ENCODE data around the gene CHP1.
"Not testable (repeated sequence)": the region's sequence is repeated elsewhere in the genome, so short reads cannot be mapped to it uniquely, and the experiment has no call there.

CHP1 gene

DNA sequence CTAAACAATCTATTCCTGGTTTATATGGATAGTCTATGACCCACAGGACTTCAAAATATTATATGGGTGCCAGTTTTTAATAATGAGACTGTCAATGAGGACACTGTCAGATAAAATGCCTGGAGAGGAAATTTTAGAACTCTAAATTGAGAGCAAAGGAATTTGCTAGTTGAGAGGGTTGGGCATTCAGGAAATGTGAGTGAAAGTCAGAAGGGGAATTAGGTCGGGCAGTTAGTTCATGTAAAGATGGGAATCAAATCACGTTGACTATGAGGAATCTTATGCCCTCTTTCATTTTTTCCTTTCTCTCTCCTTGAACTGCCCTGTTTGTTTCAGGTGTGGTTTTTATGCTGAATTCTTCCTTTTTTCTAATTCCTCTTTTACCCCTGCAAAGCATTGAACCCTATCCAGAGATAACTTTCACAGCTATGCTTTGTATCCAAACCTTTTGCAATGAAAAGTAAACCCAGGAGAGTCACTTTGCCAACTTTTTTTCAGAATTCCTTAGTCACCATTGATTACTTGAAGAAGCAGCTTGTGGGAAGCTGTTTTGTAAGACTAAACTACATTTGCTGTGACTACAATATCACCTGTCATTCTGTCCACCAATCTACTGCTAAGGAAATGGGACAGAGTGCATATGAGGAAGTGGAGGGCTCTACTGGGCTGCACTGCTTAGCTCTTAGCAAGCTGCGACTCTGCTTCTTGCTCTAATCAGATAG is 27.8 kb downstream of the CHP1 start:
- DNase-seq, result no peak

DNA sequence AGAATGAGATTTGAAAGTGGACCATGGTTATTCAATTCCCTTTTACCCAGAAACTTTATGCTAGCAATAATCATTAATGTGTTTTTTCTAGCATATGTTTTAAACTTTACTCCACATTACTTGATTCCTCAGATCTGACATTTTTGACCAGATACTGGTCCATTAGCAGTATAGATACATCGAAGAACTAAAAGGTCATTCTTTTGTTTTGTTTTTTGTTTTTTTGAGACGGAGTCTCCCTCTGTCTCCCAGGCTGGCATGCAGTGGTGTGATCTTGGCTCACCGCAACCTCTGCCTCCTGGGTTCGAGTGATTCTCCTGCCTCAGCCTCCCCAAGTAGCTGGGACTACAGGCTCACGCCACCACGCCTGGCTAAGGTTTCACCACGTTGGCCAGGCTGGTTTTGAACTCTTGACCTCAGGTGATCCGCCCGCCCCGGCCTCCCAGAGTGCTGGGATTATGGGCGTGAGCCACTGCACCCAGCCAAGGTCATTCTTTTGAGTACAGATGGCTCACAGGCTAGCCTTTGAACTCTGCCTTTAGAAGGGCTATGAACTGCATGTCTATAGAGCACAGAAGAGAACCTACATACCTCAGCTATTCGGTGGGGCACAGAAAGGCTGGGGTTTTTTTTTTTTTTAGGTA is 28.6 kb downstream of the CHP1 start:
- DNase-seq, result no peak

DNA sequence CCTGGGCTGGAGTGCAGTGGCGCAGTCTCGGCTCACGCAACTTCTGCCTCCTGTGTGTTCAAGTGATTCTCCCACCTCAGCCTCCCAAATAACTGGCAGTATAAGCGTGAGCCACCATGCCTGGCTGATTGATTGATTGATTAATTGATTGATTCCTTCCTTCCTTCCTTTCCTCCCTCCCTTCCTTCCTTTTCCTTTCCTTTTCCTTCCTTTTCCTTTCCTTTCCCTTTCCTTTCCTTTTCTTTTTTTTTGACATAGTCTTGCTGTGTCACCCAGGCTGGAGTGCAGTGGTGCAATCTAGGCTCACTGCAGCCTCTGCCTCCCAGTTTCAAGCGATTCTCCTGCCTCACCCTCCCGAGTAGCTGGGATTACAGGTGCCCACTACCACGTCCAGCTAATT is 29.9 kb downstream of the CHP1 start:
- not testable (repeated sequence) for DNase-seq

- no peak for DNase-seq
These were observed 31.5 kb downstream of the CHP1 start for GRCh38 chr15:41262571-41262970.

DNA sequence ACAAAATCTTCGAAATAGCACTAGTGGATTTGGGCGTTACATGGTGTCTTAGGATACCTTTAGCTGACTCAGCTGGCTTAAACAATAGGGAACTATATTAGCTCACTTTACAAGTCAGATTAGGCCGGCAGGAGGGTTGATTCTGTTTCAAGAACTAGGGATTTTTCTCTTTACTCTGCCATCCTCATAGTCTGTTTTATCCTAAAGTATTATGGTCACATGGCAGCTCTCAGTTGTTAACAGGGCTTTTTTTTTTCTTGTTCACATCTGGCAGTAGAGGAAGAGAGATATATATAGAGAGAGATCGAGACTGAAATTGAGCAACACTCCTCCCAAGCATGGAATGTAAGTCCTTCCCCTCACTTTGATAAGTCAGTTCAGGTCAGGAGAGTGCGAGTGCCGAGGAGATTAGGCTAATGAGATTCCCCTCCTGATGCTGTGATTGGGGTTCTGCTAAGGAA is 32.9 kb downstream of the CHP1 start:
- no peak for DNase-seq

GRCh38 chr15:41269887-41270286 is 38.8 kb downstream of the CHP1 start:
- no peak for DNase-seq

- no peak for DNase-seq
These were observed 45.8 kb downstream of the CHP1 start for GRCh38 chr15:41276831-41277230.

- DNase-seq, result no peak
These were observed 47.3 kb downstream of the CHP1 start for GRCh38 chr15:41278319-41278718.

GRCh38 chr15:41279535-41280283 is 48.6 kb downstream of the CHP1 start:
- DNase-seq, result no peak

DNA sequence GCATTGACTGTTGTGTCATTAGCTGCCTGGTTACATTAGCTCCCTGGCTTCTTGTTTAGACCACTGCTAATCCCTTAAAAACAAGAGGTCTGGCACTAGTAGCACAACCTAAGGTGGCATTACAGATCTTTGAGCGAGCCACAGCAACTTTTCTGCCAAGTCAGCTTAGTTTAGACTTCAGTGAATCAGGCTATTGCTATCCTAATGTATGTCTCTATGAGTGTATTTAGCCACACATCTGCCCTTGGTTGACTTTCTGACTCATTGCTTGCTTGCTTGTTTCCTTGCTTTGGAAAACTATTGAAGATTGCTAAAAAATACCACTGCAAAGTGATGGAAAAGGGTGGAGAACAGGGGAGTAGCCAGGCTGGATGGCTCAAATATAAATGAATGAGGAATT is 50.2 kb downstream of the CHP1 start:
- DNase-seq, result no peak

DNA sequence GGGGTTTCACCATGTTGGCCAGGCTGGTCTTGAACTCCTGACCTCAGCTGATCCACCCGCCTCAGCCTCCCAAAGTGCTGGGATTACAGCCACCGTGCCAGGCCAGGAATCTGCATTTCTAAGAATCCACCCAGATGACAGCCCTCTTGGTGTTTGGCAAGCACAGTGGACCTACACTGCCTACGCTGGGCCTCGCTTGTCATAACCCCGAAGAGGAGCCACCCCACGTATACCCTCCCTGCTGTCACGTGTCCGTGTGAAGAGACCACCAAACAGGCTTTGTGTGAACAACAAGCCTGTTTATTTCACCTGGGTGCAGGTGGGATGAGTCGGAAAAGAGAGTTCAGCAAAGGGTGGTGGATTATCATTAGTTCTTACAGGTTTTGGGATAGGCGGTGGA is 51.4 kb downstream of the CHP1 start:
- DNase-seq, result not testable (repeated sequence)

DNA sequence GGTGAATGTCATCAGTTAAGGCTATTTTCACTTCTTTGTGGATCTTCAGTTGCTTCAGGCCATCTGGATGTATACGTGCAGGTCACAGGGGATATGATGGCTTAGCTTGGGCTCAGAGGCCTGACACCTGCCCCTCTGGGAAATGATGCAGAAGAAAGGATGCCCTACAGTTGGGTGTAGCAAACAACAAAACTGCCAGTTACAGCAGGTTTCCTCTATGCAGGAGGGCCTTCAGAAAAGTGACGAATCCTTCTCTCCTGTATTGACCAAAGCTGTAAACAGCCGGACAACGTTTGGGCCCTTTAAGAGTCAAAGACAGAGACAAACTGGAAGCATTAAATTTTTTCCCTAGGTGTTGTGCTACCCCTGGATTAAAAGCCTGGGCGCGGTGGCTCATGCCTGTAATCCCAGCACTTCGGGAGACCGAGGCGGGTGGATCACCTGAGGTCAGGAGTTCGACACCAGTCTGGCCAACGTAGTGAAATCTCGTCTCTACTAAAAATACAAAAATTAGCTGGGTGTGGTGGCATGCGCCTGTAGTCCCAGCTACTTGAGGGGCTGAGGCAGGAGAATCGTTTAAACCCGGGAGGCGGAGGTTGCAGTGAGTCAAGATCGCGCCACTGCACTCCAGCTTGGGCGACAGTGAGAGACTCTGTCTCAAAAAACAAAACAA is 52.0 kb downstream of the CHP1 start:
- DNase-seq, result peak in 1 of 2 experiments; percentile 9

DNA sequence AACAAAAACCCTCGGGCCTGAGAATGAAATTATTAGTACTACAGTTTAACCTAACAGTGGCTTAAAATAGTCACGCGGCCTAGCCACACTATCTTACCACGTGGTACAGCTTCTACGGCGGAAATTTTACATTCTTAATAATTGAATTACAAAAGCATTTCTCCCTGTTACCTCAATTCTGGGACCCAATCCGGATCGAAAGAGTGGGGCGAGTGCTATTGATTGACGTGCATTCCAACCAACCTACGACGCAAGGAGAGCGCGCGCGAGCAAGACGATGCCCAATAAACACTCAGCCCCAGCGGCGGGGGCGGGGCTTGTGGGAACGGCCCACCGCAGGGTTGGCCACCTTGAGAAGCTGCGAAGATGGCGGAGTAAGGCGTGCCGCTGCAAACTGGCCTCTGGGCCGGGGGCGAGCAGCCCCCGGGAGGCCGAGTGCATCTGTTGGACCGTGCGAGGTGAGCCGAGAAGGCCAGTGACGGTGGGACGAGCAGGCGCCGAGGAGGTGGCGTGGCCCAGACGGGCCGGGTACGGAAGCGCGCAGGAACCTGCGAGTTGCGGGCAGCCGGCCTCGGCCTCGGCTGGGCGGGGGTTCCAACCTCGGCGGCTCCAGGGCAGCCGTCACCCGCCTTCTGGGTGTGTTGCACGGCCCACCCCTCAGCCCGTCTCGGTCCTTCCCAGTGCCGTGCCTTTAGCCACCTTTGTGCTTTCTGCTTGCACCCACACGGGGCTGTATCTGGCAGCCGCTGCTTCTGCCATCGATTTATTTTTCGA is 52.8 kb downstream of the CHP1 start:
- DNase-seq, result peak; percentile 98 to 99

GRCh38 chr15:41284427-41285177 is 53.5 kb downstream of the CHP1 start:
- peak; percentile 11 to 19 for DNase-seq

- no peak for DNase-seq
These were observed 54.2 kb downstream of the CHP1 start for GRCh38 chr15:41285285-41285684.

GRCh38 chr15:41286665-41287333 is 55.7 kb downstream of the CHP1 start:
- no peak for DNase-seq

GRCh38 chr15:41288464-41288863 is 57.4 kb downstream of the CHP1 start:
- DNase-seq, result no peak

- no peak for DNase-seq
These were observed 58.9 kb downstream of the CHP1 start for GRCh38 chr15:41289953-41290352.

GRCh38 chr15:41291065-41291631 is 60.1 kb downstream of the CHP1 start:
- no peak for DNase-seq

DNA sequence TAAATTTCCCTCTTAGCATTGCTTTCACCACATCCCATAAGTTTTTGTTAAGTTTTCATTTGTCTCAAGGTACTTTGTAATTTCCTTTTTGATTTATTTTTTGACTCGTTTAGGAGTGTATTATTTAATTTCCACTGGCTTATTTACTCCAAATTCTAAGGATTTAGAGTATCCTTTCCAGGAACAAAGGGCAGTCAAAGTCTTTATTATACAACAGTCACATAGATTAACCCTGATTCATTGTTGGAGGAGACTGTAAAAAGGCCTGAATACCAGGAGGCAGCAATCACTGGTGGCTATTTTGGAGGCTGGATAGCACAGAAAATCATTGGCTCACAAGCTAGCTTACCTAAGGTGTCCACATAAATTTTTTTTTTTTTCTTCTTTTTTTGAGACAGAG is 61.5 kb downstream of the CHP1 start:
- no peak for DNase-seq

DNA sequence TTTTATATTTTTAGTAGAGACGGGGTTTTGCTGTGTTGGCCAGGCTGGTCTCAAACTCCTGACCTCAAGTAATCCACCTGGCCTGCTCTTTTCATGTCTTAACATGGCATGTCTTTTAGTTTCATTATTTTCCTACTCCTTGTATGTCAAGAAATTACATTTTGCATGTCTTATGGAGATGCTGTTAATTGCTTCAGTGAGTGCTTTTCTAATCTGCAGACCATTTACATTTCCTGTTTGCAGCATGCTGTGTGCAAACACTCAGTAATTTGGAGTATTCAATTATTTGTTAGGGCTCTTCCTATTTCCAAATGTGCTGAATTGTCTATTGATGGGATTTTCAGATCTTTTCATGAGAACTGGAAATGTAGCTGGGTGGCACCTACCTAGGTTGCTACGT is 70.1 kb downstream of the CHP1 start:
- peak in 1 of 2 experiments; percentile 17 for DNase-seq

All from NCI-H2081 (cell line).